SK-N-SH treated with all-trans-retinoic acid at 6 μM for 48 hours (cell line): ENCODE data around the gene SLC22A14.

ENCODE experiments used
- ARNTL ChIP-seq: fragments of 450-650 bp; formaldehyde crosslinking; IDR thresholded peaks from 2 replicates; pipeline ENCODE4 v1.5.0; 2020; ENCODE audit warnings: low read depth, mild to moderate bottlenecking, moderate library complexity, borderline replicate concordance
- CSRNP3 ChIP-seq: fragments of 250-450 bp; sonication (Bioruptor Pico); IDR thresholded peaks from 2 replicates; pipeline ENCODE4 v1.5.1; 2021; ENCODE audit warnings: mild to moderate bottlenecking, moderate library complexity
- PATZ1 ChIP-seq: fragments of 250-450 bp; sonication (Bioruptor Pico); IDR thresholded peaks from 2 replicates; pipeline ENCODE4 v1.8.0; 2020; ENCODE audit warnings: mild to moderate bottlenecking, moderate library complexity, borderline replicate concordance
- PPARA ChIP-seq: fragments of 250-450 bp; sonication (Bioruptor Pico); IDR thresholded peaks from 2 replicates; pipeline ENCODE4 v1.5.0; 2020; ENCODE audit warnings: mild to moderate bottlenecking, borderline replicate concordance
- ZC3H10 ChIP-seq: fragments of 250-450 bp; sonication (Bioruptor Pico); IDR thresholded peaks from 2 replicates; pipeline ENCODE4 v1.5.1; 2021; ENCODE audit warnings: mild to moderate bottlenecking, moderate library complexity
- ZNF565 ChIP-seq: fragments of 450-650 bp; formaldehyde crosslinking; conservative IDR thresholded peaks from 2 replicates; pipeline ENCODE4 v1.5.0; 2020; ENCODE audit warnings: low read depth, mild to moderate bottlenecking, moderate library complexity
- TF ChIP-seq, protein P1 (sequence below): fragments of 250-450 bp; sonication (Bioruptor Pico); IDR thresholded peaks from 2 replicates; pipeline ENCODE4 v1.8.0; 2021; ENCODE audit warnings: low read depth, mild to moderate bottlenecking, moderate library complexity, borderline replicate concordance

DNA sequence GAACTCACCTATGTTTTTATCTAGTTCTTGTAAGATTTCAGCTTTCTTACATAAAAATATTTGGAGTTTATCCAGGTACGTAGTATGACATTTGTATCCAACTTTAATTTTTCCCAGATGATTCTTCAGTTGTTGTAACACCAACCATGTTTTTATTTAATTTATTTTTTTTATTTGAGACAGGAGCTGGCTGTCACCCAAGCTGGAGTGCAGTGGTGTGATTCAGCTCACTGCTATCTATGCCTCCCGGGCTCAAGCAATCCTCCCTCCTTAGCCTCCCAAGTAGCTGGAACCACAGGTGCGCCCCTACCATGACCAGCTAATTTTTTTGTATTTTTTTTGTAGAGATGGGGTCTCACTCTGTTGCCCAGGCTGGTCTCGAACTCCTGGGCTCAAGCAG, 71.1 kb downstream of the SLC22A14 start:
- TF ChIP-seq, protein P1, sequence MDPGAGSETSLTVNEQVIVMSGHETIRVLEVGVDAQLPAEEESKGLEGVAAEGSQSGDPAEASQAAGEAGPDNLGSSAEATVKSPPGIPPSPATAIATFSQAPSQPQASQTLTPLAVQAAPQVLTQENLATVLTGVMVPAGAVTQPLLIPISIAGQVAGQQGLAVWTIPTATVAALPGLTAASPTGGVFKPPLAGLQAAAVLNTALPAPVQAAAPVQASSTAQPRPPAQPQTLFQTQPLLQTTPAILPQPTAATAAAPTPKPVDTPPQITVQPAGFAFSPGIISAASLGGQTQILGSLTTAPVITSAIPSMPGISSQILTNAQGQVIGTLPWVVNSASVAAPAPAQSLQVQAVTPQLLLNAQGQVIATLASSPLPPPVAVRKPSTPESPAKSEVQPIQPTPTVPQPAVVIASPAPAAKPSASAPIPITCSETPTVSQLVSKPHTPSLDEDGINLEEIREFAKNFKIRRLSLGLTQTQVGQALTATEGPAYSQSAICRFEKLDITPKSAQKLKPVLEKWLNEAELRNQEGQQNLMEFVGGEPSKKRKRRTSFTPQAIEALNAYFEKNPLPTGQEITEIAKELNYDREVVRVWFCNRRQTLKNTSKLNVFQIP (CRISPR knock-in tag) = no peak
- TF ChIP-seq ZNF565 (no peak), ZC3H10 (CRISPR knock-in tag) (no peak), ARNTL (CRISPR knock-in tag) (no peak), CSRNP3 (CRISPR knock-in tag) (no peak), PATZ1 (CRISPR knock-in tag) (no peak), PPARA (CRISPR knock-in tag) (no peak)
